PFSK-1 (cell line): ENCODE results near the gene CREB3L1.

Experiments
- FOXP2 ChIP-seq: optimal IDR thresholded peaks from 2 replicates; pipeline ENCODE3; 2011; ENCODE audit warnings: borderline replicate concordance, control low read depth, inconsistent platforms; ENCODE audit not compliant: insufficient read depth; ENCODE audit errors: extremely low read length, extremely low read depth
- POLR2AphosphoS5 ChIP-seq: IDR thresholded peaks from 2 replicates; pipeline ENCODE4 v1.6.1; 2012; ENCODE audit warnings: low read depth, mild to moderate bottlenecking, control low read depth, low read length, moderate library complexity
- SIN3A ChIP-seq: IDR thresholded peaks from 2 replicates; pipeline ENCODE4 v1.6.1; 2012; ENCODE audit warnings: mild to moderate bottlenecking, low read length, moderate library complexity, borderline replicate concordance; ENCODE audit not compliant: insufficient read depth
- TAF1 ChIP-seq: IDR thresholded peaks from 2 replicates; pipeline ENCODE4 v1.6.1; 2012; ENCODE audit warnings: low read length, control low read depth, borderline replicate concordance; ENCODE audit not compliant: insufficient read depth
- TF ChIP-seq, protein P1 (sequence below), 2 experiments: IDR thresholded peaks; 2 replicates each; pipeline versions ENCODE4 v1.6.1 to v1.8.0; 2011 to 2012; ENCODE audit warnings: low read depth in 2 of 2, low read length in 2 of 2, control low read depth in 1 of 2, inconsistent platforms in 1 of 2, mild to moderate bottlenecking in 1 of 2, moderate library complexity in 1 of 2; ENCODE audit not compliant: insufficient read depth in 1 of 2

GRCh38 chr11:46351606-46352005 is 74.1 kb downstream of the CREB3L1 start:
- TF ChIP-seq, protein P1, sequence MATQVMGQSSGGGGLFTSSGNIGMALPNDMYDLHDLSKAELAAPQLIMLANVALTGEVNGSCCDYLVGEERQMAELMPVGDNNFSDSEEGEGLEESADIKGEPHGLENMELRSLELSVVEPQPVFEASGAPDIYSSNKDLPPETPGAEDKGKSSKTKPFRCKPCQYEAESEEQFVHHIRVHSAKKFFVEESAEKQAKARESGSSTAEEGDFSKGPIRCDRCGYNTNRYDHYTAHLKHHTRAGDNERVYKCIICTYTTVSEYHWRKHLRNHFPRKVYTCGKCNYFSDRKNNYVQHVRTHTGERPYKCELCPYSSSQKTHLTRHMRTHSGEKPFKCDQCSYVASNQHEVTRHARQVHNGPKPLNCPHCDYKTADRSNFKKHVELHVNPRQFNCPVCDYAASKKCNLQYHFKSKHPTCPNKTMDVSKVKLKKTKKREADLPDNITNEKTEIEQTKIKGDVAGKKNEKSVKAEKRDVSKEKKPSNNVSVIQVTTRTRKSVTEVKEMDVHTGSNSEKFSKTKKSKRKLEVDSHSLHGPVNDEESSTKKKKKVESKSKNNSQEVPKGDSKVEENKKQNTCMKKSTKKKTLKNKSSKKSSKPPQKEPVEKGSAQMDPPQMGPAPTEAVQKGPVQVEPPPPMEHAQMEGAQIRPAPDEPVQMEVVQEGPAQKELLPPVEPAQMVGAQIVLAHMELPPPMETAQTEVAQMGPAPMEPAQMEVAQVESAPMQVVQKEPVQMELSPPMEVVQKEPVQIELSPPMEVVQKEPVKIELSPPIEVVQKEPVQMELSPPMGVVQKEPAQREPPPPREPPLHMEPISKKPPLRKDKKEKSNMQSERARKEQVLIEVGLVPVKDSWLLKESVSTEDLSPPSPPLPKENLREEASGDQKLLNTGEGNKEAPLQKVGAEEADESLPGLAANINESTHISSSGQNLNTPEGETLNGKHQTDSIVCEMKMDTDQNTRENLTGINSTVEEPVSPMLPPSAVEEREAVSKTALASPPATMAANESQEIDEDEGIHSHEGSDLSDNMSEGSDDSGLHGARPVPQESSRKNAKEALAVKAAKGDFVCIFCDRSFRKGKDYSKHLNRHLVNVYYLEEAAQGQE (IDR thresholded peaks at IDR 0.05; ENCODE audit: insufficient read depth in 1 of 2, low read depth in 2 of 2, low read length in 2 of 2), result no peak
- no peak for TF ChIP-seq POLR2AphosphoS5
- no peak for TF ChIP-seq TAF1
- TF ChIP-seq SIN3A, result no peak
- no peak for TF ChIP-seq FOXP2
